Right atrium auricular region (tissue), 2 donors: ENCODE results near the gene TBC1D12. TPM values are rescaled to one million over a fixed set of nuclear protein-coding genes. Genes with fewer than 3 reads are reported as not detected.

ENCODE experiments used
- DNase-seq: peaks from one replicate; pipeline ENCODE4 v3.0.0-alpha.2; 2019; ENCODE audit warnings: low spot score
- H3K27ac ChIP-seq, 2 donors: fragments of 200-600 bp; sonication (generic); 1 replicate in 1 of 2; 2 replicates in 1 of 2; pipeline ENCODE4 v1.5.1; 2016 to 2019
- H3K27me3 ChIP-seq, 2 donors: fragments of 200-600 bp; sonication (generic); one replicate each; pipeline versions ENCODE4 v1.5.1 to v1.6.0; 2017 to 2019
- H3K36me3 ChIP-seq: fragments of 200-600 bp; sonication (generic); one replicate; pipeline ENCODE4 v1.5.1; 2016
- H3K4me1 ChIP-seq, 2 donors: fragments of 200-600 bp; sonication (generic); one replicate each; pipeline versions ENCODE4 v1.5.1 to v1.6.0; 2017 to 2019
- H3K4me3 ChIP-seq, 2 donors: fragments of 200-600 bp; sonication (generic); 1 replicate in 1 of 2; 2 replicates in 1 of 2; pipeline ENCODE4 v1.5.1; 2017 to 2019; ENCODE audit warnings: mild to moderate bottlenecking in 1 of 2, moderate library complexity in 1 of 2
- H3K9me3 ChIP-seq, 2 donors: fragments of 200-600 bp; sonication (generic); one replicate each; pipeline ENCODE4 v1.5.1; 2019
- CTCF ChIP-seq, 2 donors: fragments of 200-600 bp; sonication (generic); IDR thresholded peaks; one replicate each; pipeline ENCODE4 v1.5.1; 2019; ENCODE audit warnings: antibody characterized with exemption in 2 of 2
- total RNA-seq, 2 donors: library from RNA; depleted of rRNA; stranded (reverse); fragments of >200 nt; gene quantifications; one replicate each; pipeline ENCODE4 v1.1.0, GENCODE V29; 2016

The TBC1D12 gene
- total RNA-seq, 2 donors from 2014 or later = 5.2 to 8.4 TPM

GRCh38 chr10:94496010-94496409, 93.7 kb downstream of the TBC1D12 start:
- no peak for DNase-seq
- peaks cover 0 to 1% of the 10 kb centered on the region in 2 donors for H3K4me1 ChIP-seq

GRCh38 chr10:94496646-94497045, 94.3 kb downstream of the TBC1D12 start:
- Histone ChIP-seq H3K9me3 (no peaks in the 10 kb centered on the region), H3K4me3 (no peak overlapping the region), H3K4me1 (no peaks in the 10 kb centered on the region), H3K27ac (no peak overlapping the region), H3K36me3 (no peaks in the 10 kb centered on the region), H3K27me3 (no peaks in the 10 kb centered on the region)
- no peak for DNase-seq
- no peak for TF ChIP-seq CTCF (IDR thresholded peaks at IDR 0.05)

More at GRCh38 chr10:94496010-94496409, 93.7 kb downstream of the TBC1D12 start:
- Histone ChIP-seq H3K9me3 (no peaks in the 10 kb centered on the region), H3K4me3 (no peak overlapping the region), H3K36me3 (no peaks in the 10 kb centered on the region), H3K27ac (no peak overlapping the region), H3K27me3 (no peaks in the 10 kb centered on the region)
- no peak for TF ChIP-seq CTCF (IDR thresholded peaks at IDR 0.05)

GRCh38 chr10:94500063-94500462, 97.7 kb downstream of the TBC1D12 start:
- Histone ChIP-seq H3K9me3 (no peaks in the 10 kb centered on the region), H3K36me3 (no peaks in the 10 kb centered on the region), H3K4me3 (no peak overlapping the region), H3K27ac (no peak overlapping the region), H3K4me1 (no peaks in the 10 kb centered on the region), H3K27me3 (no peaks in the 10 kb centered on the region)
- DNase-seq = no peak
- peak in 1 of 2 donors; percentile 31 for TF ChIP-seq CTCF (IDR thresholded peaks at IDR 0.05)

GRCh38 chr10:94521276-94522250, 119.2 kb downstream of the TBC1D12 start:
- TF ChIP-seq CTCF (IDR thresholded peaks at IDR 0.05) = no peak

GRCh38 chr10:94524146-94524545, 121.8 kb downstream of the TBC1D12 start:
- Histone ChIP-seq H3K4me1 (no peaks in the 10 kb centered on the region), H3K4me3 (no peak overlapping the region), H3K36me3 (peaks cover 11% of the 10 kb centered on the region), H3K9me3 (no peaks in the 10 kb centered on the region), H3K27ac (no peak overlapping the region), H3K27me3 (no peaks in the 10 kb centered on the region)
- no peak for TF ChIP-seq CTCF (IDR thresholded peaks at IDR 0.05)
- DNase-seq = no peak

More at GRCh38 chr10:94521276-94522250, 119.2 kb downstream of the TBC1D12 start:
- Histone ChIP-seq H3K4me3 (no peak overlapping the region), H3K27me3 (no peaks in the 10 kb centered on the region), H3K27ac (no peak overlapping the region), H3K9me3 (no peaks in the 10 kb centered on the region), H3K36me3 (no peaks in the 10 kb centered on the region), H3K4me1 (no peaks in the 10 kb centered on the region)
- no peak for DNase-seq
